ENCODE data around the gene PEX19.

- TF ChIP-seq SP1 (IDR thresholded peaks at IDR 0.05): no peak
- TF ChIP-seq FOXK2 (IDR thresholded peaks at IDR 0.05): no peak
- TF ChIP-seq FOXM1 (IDR thresholded peaks at IDR 0.05; ENCODE audit: borderline replicate concordance): no peak
- no peak for TF ChIP-seq ARNT (IDR thresholded peaks at IDR 0.05)
- no peak for TF ChIP-seq FOXA1 (IDR thresholded peaks at IDR 0.05)
- TF ChIP-seq TARDBP (IDR thresholded peaks at IDR 0.05): no peak
- TF ChIP-seq NFRKB (IDR thresholded peaks at IDR 0.05): no peak
- no peak for TF ChIP-seq LEF1 (IDR thresholded peaks at IDR 0.05; ENCODE audit: borderline replicate concordance)
Measured at GRCh38 chr1:160245434-160245833, 39.5 kb downstream of the PEX19 start.

Data from HEK293T (cell line).